Forelimb muscle (tissue), 1 donor: ENCODE results near the gene GTF2H4. TPM values are rescaled to one million over a fixed set of nuclear protein-coding genes. Genes with fewer than 3 reads are reported as not detected.

Experiments
- DNase-seq: peaks from one replicate; pipeline ENCODE4 v3.0.0-alpha.2; 2013; ENCODE audit warnings: low read depth
- polyA plus RNA-seq: library from polyadenylated mRNA; unstranded; fragments of 120-200 nt; gene quantifications from one replicate; pipeline ENCODE4 v1.2.1, GENCODE V29; 2013; ENCODE audit not compliant: insufficient read length

GTF2H4 gene
- polyA plus RNA-seq, 1 donor, result 23.7 TPM

DNA sequence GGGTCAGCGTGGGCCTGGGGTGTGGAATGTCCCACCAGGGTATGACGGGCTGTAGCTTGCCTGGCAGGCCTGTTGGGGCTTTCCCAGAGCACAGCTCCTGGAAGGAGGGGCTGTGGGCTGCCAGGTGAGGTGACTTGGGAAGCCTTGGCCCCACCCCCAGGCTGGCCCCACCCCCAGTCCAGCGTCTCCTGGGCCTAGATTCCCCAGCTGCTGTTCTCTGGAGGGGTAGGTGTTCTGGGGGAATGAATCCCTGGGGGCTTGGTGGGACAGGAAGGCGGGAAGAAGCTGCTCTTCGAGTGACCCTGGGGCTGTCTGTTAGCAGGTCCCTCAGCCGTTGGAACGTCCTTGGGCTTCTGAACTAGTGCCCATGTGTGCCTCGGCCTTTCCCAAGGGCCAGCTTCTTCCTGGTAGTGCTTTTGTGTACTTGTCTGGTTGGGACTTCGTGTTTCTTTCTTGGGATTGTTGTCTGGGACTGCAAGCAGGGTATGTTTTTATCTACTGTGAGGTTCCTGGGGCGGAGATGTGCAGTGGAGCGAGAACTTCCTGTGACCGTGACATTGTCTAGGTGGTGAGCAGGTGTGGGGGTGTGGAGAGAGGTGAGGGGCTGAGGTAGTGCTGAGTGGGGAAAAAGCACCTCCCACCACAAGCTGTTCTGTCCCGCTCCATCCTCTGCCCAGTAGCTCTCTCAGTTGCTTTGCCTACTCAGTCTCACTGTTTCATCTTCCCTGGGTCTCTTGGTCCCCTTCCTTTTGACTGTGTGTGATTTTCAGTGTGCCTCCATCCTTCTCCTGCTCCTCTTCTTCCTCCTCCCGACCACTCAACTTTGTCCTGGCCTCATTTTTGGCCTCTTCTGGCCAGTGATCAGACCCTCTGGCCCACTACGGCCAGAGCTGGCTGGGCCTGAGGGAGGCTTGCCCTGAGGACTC is 25.0 kb upstream of the GTF2H4 start:
- no peak for DNase-seq

DNA sequence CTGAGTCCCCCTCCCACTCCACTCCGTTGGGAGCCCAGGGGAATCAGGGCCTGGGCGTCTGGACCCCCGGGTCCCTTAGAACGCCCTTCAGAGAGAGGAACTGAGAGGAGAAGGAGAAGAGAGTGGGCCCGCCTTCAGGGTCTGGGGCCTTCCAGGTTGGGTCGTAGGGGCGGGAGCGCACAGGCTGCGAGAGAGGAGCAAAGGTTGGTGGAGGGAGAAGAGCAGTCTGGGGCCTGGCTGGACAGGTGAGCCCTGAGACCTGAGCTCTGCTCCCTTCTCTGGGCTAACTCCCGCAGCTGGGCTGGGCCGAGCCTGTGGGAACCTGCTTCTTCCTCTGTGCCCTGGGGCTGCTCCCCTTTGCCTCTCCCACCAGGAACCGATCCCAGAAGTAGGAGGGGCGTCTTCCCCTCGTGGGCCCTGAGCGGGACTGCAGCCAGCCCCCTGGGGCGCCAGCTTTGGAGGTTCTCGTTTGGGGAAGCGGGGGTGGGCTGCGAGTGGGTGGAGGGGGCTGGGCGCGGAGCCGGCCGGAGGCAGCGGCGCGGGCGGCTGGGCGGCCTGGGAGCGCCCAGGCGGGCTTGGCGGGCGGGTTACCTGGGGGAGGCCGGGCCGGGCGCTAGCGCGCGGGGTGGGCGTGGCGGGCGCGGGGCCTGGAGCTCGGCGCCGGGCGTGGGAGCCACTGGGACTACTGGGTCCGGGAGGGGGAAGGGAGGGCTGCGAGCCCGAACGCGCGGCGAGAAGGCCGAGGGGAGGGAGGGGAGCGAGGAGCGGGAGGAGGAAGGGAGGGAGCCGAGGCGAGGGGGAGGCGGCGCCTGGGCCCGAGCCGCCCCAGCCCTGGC is 24.1 kb upstream of the GTF2H4 start, which contains the start of gene DDR1:
Gene DDR1, plus strand, starts transcription at position 835 of the 836 bp plus-strand sequence. CDS start 4,211 bp downstream, outside the sequence.
- DNase-seq, result no peak

DNA sequence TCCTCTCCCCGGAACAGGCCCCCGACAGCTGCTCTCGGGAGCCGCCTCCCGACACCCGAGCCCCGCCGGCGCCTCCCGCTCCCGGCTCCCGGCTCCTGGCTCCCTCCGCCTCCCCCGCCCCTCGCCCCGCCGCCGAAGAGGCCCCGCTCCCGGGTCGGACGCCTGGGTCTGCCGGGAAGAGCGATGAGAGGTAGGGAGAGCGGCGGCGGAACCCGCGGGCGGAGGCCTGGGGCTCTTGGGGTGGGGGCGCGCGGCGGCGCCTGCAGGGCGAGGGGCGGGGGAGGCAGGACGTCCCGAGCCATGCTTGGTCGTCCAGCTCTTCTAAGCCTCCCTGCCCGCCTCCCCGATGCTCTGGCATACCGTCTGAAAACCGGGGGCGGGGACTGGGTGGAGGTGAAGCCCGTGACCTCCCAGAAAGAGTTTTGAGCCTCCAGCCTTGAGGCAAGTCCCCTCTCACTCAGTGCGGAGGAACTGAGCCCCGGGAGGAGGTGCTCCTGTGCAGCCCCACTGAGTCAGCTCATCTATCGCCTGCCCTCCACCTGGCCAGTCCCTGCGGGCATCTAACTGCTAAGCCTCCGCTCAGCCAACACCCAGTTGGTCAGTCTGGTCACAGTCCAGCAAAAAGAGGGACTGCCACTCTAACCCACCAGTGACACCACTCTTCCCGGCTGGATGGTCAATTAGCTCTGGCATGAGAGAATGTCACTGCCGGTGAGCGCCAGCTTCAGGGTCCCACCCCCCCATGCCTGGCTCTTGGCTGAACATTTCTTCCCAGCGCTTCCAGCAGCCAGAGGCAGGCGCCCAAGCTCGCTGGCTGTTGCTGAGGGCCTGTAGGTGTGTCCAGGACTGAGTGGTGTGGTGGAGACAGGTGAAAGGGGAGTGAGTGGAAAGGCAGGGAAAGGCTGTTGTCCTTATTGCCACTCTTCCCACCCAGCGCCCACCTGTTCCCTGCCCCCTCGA is 23.2 kb upstream of the GTF2H4 start:
- DNase-seq, result no peak

DNA sequence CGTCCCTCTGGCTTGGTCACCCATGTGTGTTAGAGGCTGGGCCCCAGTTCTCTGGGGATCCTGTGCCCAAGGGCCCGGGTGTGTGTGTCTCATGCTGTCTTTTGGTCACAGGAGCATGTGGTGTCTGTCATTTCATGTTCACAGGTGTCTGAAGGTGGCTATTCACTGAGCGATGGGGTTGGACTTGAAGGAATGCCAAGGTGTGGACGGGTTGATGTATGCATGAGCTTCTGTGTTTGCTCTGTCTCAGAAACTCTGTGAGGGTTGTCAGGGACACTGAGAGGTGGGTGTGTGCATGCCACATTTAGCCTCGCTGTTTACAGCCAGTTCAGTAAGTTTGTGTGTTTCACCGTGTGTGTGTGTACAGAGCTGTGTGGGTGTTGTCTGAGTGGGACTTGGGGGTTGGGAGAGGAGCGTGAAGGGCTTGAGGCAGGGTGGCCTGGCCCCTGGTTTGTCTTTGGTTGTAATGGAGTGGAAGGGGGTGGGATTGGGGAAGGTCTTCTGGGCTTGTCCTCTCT is 22.5 kb upstream of the GTF2H4 start:
- no peak for DNase-seq

- DNase-seq, result no peak
Measured at GRCh38 chr6:30885999-30886896, 21.8 kb upstream of the GTF2H4 start.

GRCh38 chr6:30886897-30887255 is 21.1 kb upstream of the GTF2H4 start:
- no peak for DNase-seq

DNA sequence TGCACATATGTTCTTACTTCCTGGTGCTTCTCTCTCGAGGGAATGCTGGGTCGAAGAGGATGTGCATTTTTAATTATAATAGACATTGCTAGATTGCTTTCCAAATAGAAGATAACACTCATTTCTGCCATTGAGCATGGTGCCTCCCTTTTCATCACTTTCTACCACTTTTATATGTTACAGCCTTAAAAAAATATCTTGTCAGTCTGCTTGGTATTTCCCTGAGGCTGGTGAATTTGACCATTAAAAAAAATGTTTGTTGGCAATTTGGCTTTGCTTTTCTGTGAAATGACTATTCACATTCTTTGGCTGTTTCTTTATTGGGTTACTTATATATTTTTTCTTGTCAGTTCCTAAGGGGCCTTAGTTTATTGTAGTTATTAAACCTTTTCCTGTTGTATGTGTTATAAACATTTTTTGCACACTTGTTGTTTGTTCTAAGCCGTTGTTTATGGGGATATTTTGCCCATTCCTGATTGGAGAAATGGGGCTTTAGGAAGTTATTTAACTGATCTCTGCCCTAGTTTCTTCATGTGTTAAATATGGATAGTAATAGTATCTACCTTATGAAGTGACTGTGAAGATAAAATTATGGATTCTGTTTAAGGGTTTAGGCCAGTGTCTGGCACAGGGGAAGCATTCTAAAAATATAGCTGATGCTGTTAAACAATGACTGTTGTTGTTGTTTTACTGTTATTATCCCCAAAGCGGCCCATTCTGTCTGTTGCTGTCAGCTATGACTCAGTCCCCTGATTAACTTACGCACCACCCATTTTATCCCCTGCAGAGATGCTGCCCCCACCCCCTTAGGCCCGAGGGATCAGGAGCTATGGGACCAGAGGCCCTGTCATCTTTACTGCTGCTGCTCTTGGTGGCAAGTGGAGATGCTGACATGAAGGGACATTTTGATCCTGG is 19.8 kb upstream of the GTF2H4 start:
- no peak for DNase-seq

DNA sequence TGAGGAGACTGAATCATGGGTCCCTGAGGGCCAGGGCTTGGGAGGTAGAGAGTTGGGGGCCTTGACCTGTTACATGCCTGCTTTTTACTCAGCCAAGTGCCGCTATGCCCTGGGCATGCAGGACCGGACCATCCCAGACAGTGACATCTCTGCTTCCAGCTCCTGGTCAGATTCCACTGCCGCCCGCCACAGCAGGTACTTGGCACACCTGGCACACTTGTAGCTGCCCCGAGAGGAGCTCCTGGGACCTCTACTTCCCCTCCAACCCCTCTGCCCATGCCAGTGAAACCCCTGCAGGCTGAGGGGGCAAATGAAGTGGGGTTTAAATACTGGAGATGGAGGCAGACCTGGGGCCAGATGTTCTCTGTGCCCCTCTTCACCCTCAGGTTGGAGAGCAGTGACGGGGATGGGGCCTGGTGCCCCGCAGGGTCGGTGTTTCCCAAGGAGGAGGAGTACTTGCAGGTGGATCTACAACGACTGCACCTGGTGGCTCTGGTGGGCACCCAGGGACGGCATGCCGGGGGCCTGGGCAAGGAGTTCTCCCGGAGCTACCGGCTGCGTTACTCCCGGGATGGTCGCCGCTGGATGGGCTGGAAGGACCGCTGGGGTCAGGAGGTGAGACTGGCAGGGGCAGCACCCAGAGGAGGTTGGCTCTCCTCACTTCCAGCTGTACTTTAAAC is 19.1 kb upstream of the GTF2H4 start:
- no peak for DNase-seq

DNA sequence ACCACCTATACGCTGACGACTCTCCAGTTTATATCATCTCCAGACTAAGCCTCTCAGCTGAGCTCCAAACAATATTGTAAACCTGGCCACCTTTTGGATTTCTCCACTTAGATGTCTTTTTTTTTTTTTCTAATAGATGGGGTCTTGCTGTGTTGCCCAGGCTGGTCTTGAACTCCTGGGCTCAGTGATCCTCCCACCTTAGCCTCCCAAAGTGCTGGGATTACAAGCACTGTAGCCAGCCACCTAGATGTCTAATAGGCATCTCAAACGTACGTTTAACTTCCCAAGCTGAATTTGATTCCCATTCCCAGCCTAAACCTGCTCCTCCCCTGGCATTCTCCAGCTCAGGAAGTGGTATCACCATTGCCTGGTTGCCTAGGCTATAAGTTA is 18.5 kb upstream of the GTF2H4 start:
- no peak for DNase-seq

DNA sequence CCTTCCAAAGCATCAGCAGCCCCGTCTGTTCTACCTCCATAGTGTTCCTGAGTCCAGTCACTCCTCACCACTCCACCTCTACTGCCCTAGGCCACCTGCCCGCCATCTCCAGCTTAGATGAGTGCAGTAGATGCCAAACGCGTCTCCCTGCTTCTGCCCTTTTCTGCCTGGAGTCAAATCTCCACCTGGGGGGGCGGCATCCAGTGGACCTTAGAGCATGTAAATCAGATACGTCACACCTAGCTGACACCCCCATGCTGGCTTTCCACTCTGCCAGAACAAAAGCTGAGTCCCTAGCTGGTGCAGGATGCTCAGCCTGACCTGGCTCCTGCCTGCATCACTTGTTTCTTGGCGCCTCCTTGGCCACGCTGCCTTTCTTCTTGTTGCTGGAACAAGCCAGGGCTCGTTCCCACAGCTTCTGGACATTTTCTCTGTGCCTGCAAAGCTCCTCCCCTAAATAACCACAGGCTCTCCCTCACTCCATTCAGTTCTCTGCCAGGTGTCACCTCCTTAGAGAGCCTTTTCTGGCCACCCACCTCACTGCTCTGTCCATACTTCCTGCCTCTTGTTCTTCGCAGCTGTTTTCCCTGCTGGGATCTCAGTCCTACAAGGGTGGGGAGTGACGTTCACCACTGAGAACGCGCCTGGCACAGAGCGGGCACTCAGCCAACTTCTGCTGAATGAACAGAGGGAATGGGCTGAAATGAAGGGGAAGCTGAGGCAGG is 17.9 kb upstream of the GTF2H4 start:
- DNase-seq, result no peak

- no peak for DNase-seq
Measured at GRCh38 chr6:30890646-30891449, 17.2 kb upstream of the GTF2H4 start.

DNA sequence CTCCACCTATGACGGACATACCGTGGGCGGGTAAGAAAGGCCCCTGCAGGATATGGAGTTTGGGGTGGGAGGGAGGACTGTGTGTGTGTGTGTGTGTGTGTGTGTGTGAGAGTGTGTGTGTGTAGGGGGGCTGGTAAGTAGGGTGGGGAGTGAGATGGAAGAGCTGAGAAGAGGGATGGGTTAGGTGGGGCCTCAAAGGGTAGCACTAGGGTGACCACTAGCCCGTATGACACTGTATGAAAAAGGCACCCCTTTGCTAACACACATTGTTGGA is 16.6 kb upstream of the GTF2H4 start:
- no peak for DNase-seq

DNA sequence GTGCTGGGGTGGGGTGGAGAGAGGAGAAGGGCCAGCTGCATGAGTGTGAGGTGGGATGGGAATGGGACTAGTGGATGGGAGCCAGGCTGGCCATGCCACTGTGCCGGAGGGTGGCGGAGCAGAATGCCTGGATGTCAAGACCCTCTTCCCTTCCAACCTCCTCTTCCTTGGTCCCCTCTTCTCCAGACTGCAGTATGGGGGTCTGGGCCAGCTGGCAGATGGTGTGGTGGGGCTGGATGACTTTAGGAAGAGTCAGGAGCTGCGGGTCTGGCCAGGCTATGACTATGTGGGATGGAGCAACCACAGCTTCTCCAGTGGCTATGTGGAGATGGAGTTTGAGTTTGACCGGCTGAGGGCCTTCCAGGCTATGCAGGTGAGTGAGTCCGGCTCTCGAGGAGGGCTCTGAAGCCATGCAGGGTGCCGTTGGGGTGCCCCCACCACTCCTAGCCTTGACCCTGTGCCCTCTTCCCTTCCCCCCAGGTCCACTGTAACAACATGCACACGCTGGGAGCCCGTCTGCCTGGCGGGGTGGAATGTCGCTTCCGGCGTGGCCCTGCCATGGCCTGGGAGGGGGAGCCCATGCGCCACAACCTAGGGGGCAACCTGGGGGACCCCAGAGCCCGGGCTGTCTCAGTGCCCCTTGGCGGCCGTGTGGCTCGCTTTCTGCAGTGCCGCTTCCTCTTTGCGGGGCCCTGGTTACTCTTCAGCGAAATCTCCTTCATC is 16.0 kb upstream of the GTF2H4 start:
- DNase-seq, result no peak

- DNase-seq, result no peak
Measured at GRCh38 chr6:30893001-30893591, 14.9 kb upstream of the GTF2H4 start.

DNA sequence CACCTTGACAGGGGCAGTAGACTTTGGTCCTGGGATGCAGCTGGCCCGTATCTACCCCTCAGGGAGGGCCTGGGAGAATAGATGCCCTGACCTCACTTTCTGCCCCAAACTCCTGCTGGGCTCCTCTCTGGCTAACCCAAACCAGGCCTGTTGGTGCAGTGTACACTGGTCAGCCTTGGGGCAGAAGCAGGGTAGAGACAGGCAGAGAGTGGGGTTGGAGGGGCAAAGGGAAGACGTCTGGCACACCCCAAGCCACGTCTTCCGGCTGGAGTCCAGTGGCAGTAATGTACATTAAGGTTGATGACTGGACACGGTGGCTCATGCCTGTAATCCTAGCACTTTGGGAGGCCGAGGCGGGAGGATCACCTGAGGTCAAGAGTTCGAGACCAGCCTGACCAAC is 14.3 kb upstream of the GTF2H4 start:
- DNase-seq, result no peak

DNA sequence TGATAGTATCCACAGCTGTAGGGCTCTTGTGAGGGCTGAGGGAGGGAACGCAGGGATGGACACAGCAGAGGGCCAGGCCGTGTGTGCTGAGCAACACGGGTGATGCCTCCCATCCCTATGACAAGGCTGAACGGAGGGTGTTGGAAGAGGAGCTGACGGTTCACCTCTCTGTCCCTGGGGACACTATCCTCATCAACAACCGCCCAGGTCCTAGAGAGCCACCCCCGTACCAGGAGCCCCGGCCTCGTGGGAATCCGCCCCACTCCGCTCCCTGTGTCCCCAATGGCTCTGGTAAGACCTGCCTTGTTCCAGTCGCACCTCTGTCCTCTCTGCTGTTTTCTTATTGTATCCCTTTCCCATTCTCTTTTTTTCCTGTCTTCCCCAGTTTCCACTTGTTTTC is 13.6 kb upstream of the GTF2H4 start:
- no peak for DNase-seq
